ENCODE results near the gene SMIM24. TPM values are rescaled to one million over a fixed set of nuclear protein-coding genes. Genes with fewer than 3 reads are reported as not detected.

SMIM24 gene
- total and polyA plus RNA-seq, 9 of the 15 experiments (the other 6 are each of a cell fraction or from before 2014, with no cell fraction given) = 0.45 to 12.3 (median 1.4) TPM; not detected in 1

GRCh38 chr19:3506384-3507340 lies 26.3 kb upstream of the SMIM24 start (continued):
- no peak for TF ChIP-seq SRSF1 (IDR thresholded peaks at IDR 0.05; ENCODE audit: low read depth, low read length)
- TF ChIP-seq NONO (IDR thresholded peaks at IDR 0.05; ENCODE audit: low read depth in 2 of 2, low read length in 1 of 2) = peak in 1 of 2 experiments; percentile 67; a peak in 1 of 4 replicates
- 0 out of 2 replicates have a peak, but pooled peaks have one; percentile 6 for TF ChIP-seq ATF3 (IDR thresholded peaks at IDR 0.05)
- no peak for TF ChIP-seq ATF3 (CRISPR knock-in tag; conservative IDR thresholded peaks at IDR 0.05)
- no peak for TF ChIP-seq GATAD2B (IDR thresholded peaks at IDR 0.05; ENCODE audit: borderline replicate concordance)
- peak; percentile 68 for TF ChIP-seq ZFX (CRISPR knock-in tag; IDR thresholded peaks at IDR 0.05)
- no peak for TF ChIP-seq MYBL2 (IDR thresholded peaks at IDR 0.05; ENCODE audit: low read depth)
- TF ChIP-seq MYBL2 (CRISPR knock-in tag; IDR thresholded peaks at IDR 0.05; ENCODE audit: borderline replicate concordance) = no peak
- TF ChIP-seq HMG20B (CRISPR knock-in tag; IDR thresholded peaks at IDR 0.05) = no peak
- TF ChIP-seq ZNF165 (CRISPR knock-in tag; IDR thresholded peaks at IDR 0.05; ENCODE audit: borderline replicate concordance) = no peak
- no peak for TF ChIP-seq PRPF4 (IDR thresholded peaks at IDR 0.05; ENCODE audit: insufficient read depth, low read depth, low read length, poor library complexity, severe bottlenecking)
- TF ChIP-seq ZNF740 (CRISPR knock-in tag; IDR thresholded peaks at IDR 0.05) = peak; percentile 82; the same call in 1 of the 2 replicates
- TF ChIP-seq ZNF740 (tag; IDR thresholded peaks at IDR 0.05) = peak in 1 of 2 experiments; percentile 71; a peak in 1 of 4 replicates
